Inflammatory macrophage treated with lipopolysaccharide for 4 hours (primary cell): ENCODE results near the gene SFMBT2.
"Not testable (repeated sequence)": the region's sequence is repeated elsewhere in the genome, so short reads cannot be mapped to it uniquely, and the experiment has no call there.

Source experiments
- DNase-seq: peaks from one replicate; pipeline ENCODE4 v3.0.0-alpha.2; 2020

The SFMBT2 gene

DNA sequence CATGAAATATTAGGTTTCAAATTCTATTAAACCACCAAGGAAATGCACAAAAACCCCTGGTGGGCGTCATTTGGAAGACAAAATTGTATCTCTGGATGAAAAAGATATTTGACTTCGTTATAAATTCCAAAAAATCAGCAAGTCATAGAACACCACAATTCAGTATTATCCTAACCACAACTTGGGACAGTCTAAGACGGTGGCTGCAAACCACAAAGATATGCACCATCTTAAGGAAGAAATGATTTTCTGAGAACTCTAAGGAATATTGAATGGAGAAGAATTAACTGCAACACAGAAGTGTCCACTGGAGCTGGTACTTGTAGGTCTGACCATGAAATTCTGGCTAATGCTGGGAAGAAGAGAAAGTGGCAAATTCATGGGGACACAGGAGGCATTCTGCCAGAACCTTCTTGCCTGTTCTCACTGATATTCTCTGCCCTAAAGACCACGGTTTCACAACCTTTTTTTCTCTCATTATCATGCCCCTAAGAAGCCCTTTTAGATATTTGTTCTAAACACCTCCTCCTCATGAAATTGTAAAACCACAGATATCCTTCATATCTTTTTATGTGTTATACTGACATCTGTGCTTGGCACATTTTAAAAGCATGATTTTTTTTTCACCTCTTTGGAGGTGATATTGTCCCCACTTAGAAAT is 92.9 kb downstream of the SFMBT2 start:
- DNase-seq: no peak

DNA sequence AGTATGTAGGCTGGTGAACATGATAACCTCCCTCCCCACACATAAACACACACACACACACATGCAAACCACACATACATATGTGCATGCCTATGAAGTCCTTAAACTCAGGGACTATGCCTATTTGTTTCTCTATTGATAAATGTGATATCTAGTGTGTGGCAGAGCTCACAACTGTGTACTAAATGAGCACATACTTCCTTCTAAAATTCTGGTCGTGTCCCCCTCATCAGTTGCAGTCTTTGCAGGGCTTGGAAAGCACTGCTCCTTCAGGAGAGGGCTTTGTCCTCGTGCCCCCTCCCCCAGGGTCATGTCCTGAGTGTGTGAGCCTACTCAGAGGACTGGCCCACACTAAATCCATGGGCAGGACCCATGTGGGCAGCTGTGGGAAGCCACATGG is 94.0 kb downstream of the SFMBT2 start:
- DNase-seq: no peak

DNA sequence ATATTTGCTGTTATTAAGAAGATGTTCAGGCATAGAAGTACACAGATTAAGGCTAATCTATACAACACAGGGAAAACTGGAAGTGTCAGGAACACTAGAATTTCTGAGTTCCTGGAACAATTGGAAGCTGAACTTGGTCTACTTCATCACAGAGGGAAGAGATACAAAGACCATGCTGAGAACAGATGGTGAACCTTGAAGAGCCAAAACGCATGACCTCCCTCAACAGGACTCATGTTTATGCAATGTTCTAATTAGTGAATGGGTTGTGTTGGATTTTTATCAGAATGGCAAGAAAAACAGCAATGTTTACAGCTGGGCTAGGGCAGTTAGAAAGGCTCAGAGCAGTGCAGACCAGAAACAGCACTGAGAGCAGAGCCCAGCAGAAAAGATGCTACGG is 94.9 kb downstream of the SFMBT2 start:
- DNase-seq: no peak

- DNase-seq: peak; percentile 31
Measured at GRCh38 chr10:7314170-7314569, 96.7 kb downstream of the SFMBT2 start.

- no peak for DNase-seq
Measured at GRCh38 chr10:7312488-7312857, 98.4 kb downstream of the SFMBT2 start.

DNA sequence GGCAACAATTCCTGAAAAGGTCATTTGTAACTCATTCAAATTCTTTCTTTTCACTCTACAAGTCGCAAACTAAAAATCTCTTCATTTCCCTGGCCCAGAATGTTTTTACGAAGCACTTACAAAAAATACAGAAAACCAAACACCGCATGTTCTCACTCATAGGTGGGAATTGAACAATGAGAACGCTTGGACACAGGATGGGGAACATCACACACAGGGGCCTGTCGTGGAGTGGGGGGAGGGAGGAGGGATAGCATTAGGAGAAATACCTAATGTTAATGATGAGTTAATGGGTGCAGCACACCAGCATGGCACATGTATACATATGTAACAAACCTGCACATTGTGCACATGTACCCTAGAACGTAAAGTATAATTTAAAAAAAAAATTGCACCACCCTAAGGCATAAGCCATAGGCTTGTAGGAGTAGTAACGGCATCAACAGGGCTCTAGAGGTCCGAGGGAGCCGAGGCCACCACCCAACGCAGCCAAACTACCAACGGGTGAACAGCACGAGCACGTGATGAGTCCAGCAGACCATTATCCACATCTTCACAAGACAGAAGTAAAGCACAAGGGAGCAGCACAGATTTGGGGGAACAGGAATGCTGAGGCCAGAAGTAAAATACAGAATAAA is 98.9 kb downstream of the SFMBT2 start:
- not testable (repeated sequence) for DNase-seq

DNA sequence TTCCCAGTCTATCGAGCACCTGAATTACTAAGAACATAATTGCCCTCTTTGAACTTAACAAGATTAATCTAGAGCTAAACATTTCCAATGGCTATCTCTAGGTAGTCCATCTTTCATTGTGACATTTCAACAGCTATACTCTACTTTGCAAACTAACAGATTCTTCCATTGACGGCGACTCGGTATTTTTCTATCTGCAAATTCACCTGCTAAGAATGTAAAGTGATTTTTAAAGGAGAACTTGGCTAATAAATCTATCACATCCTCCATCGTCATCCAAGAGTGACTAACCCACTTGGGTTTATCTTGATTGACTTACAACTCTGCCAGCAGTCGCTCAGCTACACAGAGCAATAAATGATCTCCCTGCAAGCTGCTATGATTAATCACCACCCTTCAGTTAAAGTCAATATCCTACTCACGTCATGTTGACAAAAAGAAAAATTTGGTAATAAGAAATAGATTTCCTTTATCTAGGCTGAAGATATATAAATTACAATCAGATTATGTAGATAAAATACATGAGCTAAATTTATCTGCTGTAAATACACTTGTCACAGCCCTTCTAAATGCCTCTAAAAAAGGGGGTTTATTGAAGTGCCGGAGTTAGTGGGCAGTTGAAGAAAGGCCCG is 99.5 kb downstream of the SFMBT2 start:
- no peak for DNase-seq

DNA sequence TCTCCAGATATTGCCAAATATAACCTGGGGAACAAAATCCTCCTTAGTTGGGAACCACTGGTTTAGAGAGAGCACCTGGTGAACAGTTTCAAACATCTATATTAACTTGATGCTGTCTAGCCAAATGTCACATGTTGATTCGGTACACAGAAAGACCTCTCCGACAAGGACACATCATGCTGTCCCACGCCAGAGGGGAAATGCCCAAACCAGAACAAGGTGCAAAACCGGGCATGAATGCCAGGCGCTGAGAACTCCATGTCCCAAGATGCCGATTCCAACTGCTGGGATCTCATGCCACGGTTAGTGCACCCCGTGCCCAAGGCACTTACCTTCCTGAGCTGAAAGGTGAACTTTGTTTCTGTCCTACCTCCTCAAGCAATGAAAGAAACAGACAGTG is 100.8 kb downstream of the SFMBT2 start:
- DNase-seq: no peak

GRCh38 chr10:7308826-7309225 is 102.0 kb downstream of the SFMBT2 start:
- no peak for DNase-seq

- DNase-seq: no peak
Measured at GRCh38 chr10:7306616-7307015, 104.2 kb downstream of the SFMBT2 start.

- DNase-seq: no peak
Measured at GRCh38 chr10:7306147-7306546, 104.7 kb downstream of the SFMBT2 start.

DNA sequence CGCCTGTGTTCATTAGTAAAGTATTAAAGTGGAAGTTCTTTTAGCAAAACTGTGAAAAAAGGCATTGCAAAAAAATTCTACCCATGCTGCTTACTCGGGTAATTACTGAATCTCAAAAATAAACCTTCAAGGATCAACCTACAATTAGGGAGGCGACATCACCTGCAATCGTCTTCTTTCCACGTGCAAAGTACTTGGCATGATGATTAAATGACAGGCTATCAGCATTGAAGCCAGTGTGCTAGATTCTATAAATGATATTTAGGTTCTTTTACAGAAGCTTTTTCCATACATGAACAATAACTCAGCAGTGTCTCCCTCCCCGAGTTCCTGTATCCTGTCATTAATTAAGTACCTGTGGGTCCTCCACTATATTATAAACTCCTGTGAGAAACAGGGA is 105.8 kb downstream of the SFMBT2 start:
- DNase-seq: no peak

DNA sequence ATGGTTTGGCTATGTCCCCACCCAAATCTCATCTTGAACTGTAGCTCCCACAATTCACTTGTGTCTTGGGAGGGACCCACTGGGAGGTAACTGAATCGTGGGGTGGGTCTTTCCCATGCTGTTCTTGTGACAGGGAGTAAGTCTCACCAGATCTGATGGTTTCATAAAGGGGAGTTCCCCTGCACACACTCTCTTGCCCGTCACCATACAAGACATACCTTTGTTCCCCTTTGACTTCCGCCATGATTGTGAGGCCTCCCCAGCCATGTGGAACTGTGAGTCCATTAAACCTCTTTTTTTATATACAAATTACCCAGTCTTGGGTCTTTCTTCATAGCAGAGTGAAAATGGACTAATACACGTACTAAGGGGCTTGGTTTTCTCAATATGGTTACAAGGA is 106.7 kb downstream of the SFMBT2 start:
- no peak for DNase-seq

DNA sequence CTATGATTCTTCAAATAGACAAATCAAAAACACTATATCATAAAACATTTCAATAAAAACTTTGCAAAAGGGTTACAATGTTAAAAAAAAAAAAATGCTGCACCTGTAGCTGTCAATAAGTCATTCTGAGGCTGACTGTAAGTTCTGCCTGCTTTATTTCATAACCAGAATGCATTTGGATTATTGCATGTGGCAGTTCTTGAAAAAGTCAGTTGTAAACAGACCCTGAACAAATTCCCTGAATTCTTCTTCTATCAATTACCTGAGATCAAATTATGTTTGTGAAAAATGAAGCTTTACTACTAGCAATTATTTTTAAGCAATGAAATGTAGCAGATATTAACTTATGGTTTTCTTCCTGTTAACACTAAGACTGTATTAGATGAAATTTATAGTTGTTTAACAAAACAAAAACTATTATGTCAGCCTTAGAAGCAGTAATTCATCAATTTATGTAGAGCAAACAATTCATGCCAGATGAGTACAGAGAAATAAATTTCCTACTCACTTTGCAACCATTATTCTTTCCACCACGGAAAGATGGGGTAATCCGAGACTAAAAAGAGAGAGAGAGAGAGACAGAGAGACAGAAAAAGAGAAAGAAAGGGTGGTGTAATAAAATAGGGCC is 107.8 kb downstream of the SFMBT2 start:
- DNase-seq: no peak

GRCh38 chr10:7302392-7302906 is 108.4 kb downstream of the SFMBT2 start:
- DNase-seq: peak; percentile 46

- no peak for DNase-seq
Measured at GRCh38 chr10:7301006-7301778, 109.6 kb downstream of the SFMBT2 start.

- no peak for DNase-seq
Measured at GRCh38 chr10:7300384-7300971, 110.4 kb downstream of the SFMBT2 start.

DNA sequence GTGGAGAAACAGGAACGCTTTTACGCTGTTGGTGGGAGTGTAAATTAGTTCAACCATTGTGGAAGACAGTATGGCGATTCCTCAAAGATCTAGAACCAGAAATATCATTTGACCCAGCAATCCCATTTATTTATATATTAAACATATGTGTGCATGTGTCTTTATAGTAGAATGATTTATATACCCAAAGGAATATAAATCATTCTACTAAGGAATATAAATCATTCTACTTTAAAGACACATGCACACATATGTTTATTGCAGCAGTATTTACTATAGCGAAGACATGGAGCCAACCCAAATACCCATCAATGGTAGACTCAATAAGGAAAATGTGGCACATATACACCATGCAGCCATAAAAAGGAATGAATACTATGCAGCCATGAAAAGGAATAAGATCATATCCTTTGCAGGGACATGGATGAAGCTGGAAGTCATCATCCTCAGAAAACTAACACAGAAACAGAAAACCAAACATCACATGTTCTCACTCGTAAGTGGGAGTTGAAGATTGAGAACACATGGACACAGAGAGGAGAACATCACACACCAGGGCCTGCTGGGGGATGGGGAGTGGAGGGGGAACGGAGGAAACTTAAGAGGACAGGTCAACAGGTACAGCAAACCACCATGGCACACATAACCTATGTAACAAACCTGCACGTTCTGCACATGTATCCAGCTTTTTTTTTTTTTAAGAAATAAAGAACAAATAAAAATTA is 111.1 kb downstream of the SFMBT2 start:
- DNase-seq: not testable (repeated sequence)

DNA sequence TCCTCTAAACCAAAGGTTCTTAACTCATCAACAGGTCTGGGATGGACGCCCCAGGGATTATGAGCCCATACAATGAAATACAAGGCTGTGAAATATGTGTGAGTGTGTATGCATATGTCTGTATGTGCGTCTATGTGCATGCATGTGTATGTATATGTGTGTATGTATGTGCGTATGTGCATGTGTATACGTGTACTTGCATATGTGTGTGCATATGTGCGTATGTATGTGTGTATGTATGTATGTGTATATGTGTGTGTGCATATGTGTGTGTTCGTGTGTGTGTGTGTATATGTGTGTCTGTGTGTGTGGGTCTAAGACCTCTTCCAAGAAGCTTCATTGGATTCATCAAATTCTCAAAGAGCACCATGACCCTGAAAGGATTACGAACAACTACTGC is 112.3 kb downstream of the SFMBT2 start:
- no peak for DNase-seq

- DNase-seq: no peak
Measured at GRCh38 chr10:7297094-7297493, 113.7 kb downstream of the SFMBT2 start.

DNA sequence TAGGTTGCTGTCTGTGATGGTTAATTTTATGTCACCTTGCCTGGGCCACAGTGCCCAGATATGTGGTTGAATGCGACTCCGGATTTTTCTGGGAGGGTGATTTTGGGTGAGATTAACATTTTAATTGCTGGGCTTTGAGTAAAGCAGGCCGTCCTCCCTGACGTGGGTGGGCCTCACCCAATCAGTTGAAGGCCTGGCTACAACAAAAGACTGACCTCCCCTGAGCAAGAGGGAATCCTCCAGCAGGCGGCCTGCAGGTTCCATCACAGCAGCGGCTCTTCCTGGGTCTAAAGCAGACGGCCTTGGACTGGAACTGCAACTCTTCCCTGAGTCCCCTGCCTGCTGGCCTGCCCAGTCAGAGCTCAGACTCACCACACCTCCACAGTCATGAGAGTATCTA is 114.2 kb downstream of the SFMBT2 start:
- DNase-seq: no peak

DNA sequence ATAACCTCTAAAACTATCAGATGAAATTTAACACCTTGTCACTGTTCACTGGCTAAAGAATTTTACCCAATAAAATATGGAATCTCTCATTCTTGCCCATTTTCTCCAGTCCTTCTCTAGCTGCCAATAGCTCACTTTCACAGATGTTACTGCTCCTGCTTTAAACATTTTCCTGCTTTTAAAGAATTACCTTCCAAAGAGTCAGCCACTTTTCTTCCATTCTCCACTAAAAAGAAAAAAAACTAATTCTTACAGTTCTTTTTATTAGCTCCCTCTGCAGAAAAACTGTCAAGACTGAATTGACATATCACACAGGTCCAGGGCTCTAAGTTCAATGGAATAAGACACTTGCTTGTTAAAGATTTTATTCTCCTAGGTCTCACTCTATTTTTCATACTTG is 114.8 kb downstream of the SFMBT2 start:
- DNase-seq: no peak
